ENCODE results near the gene ZNF444. TPM values are rescaled to one million over a fixed set of nuclear protein-coding genes. Genes with fewer than 3 reads are reported as not detected.

ZNF444 gene
- total RNA-seq, 1 donor from 2014 or later: 30.3 TPM

GRCh38 chr19:56120371-56121179 lies 20.5 kb upstream of the ZNF444 start:
- Mint-ChIP-seq H3K4me3 (ENCODE audit: low read depth) (peak overlapping the region; percentile 87), H3K4me1 (ENCODE audit: low read depth) (peaks cover 19% of the 10 kb centered on the region), H3K27ac (peak overlapping the region; percentile 95), H3K9me3 (no peaks in the 10 kb centered on the region), H3K27me3 (ENCODE audit: low read depth) (no peaks in the 10 kb centered on the region), H3K36me3 (ENCODE audit: low read depth) (peaks cover 12% of the 10 kb centered on the region)
- peak; percentile 81 for DNase-seq (ENCODE audit: low spot score)
- intact Hi-C loops (cut with micrococcal nuclease): loop anchor here (1.0 to 5.0 kb wide), 3 partner anchors 21 to 643 kb away; partner anchors contain the start of genes ZNF444, ZNF628 and ZSCAN5A

GRCh38 chr19:56121180-56122167 lies 19.6 kb upstream of the ZNF444 start, which contains the start of gene ZNF787:
Gene ZNF787 (minus strand): TSS chr19:56121295. CDS start chr19:56103217, 18,078 bp downstream.
- Mint-ChIP-seq H3K4me3 (ENCODE audit: low read depth) (peak within 1 kb of the TSS; percentile 87), H3K9me3 (no peaks in the 10 kb centered on the region), H3K36me3 (ENCODE audit: low read depth) (peaks cover 12% of the 10 kb centered on the region), H3K27me3 (ENCODE audit: low read depth) (no peaks in the 10 kb centered on the region), H3K27ac (peak within 1 kb of the TSS; percentile 95), H3K4me1 (ENCODE audit: low read depth) (peaks cover 19% of the 10 kb centered on the region)
- intact Hi-C loops (cut with micrococcal nuclease): loop anchor here (1.0 to 5.0 kb wide), 3 partner anchors 20 to 644 kb away; partner anchors contain the start of genes ZNF444, ZNF628 and ZSCAN5A
- DNase-seq (ENCODE audit: low spot score): peak; percentile 94

- DNase-seq (ENCODE audit: low spot score): no peak
- Mint-ChIP-seq H3K9me3 (no peaks in the 10 kb centered on the region), H3K27ac (no peak overlapping the region), H3K36me3 (ENCODE audit: low read depth) (peaks cover 8% of the 10 kb centered on the region), H3K4me1 (ENCODE audit: low read depth) (peaks cover 18% of the 10 kb centered on the region), H3K4me3 (ENCODE audit: low read depth) (no peak overlapping the region), H3K27me3 (ENCODE audit: low read depth) (no peaks in the 10 kb centered on the region)
- intact Hi-C loops (cut with micrococcal nuclease): loop anchor here (5.0 kb wide), 1 partner anchor 646 kb away; the partner anchor contains the start of gene ZNF628
Measured at GRCh38 chr19:56123266-56123891, 17.7 kb upstream of the ZNF444 start.

GRCh38 chr19:56124578-56124977 lies 16.5 kb upstream of the ZNF444 start:
- no peak for DNase-seq (ENCODE audit: low spot score)
- Mint-ChIP-seq H3K4me3 (ENCODE audit: low read depth) (no peak overlapping the region), H3K9me3 (no peaks in the 10 kb centered on the region), H3K27ac (no peak overlapping the region), H3K27me3 (ENCODE audit: low read depth) (no peaks in the 10 kb centered on the region), H3K36me3 (ENCODE audit: low read depth) (peaks cover 2% of the 10 kb centered on the region), H3K4me1 (ENCODE audit: low read depth) (peaks cover 13% of the 10 kb centered on the region)
- intact Hi-C loops (cut with micrococcal nuclease): loop anchor here (5.0 kb wide), 1 partner anchor 647 kb away; the partner anchor contains the start of gene ZNF628

- H3K9me3 Mint-ChIP-seq: no peaks in the 10 kb centered on the region
- DNase-seq (ENCODE audit: low spot score): no peak
- H3K27ac Mint-ChIP-seq: no peak overlapping the region
- H3K4me1 Mint-ChIP-seq (ENCODE audit: low read depth): peaks cover 11% of the 10 kb centered on the region
- no peaks in the 10 kb centered on the region for H3K27me3 Mint-ChIP-seq (ENCODE audit: low read depth)
- no peak overlapping the region for H3K4me3 Mint-ChIP-seq (ENCODE audit: low read depth)
- intact Hi-C loops (cut with micrococcal nuclease): no loop called here
- H3K36me3 Mint-ChIP-seq (ENCODE audit: low read depth): no peaks in the 10 kb centered on the region
Measured at GRCh38 chr19:56125806-56126590, 15.1 kb upstream of the ZNF444 start.

GRCh38 chr19:56126983-56127780 lies 13.9 kb upstream of the ZNF444 start:
- H3K27me3 Mint-ChIP-seq (ENCODE audit: low read depth): no peaks in the 10 kb centered on the region
- no peak overlapping the region for H3K4me3 Mint-ChIP-seq (ENCODE audit: low read depth)
- DNase-seq (ENCODE audit: low spot score): no peak
- peaks cover 4% of the 10 kb centered on the region for H3K4me1 Mint-ChIP-seq (ENCODE audit: low read depth)
- H3K36me3 Mint-ChIP-seq (ENCODE audit: low read depth): no peaks in the 10 kb centered on the region
- H3K9me3 Mint-ChIP-seq: no peaks in the 10 kb centered on the region
- no peak overlapping the region for H3K27ac Mint-ChIP-seq
- intact Hi-C loops (cut with micrococcal nuclease): no loop called here

GRCh38 chr19:56130006-56130405 lies 11.1 kb upstream of the ZNF444 start:
- H3K27ac Mint-ChIP-seq: no peak overlapping the region
- H3K9me3 Mint-ChIP-seq: no peaks in the 10 kb centered on the region
- intact Hi-C loops (cut with micrococcal nuclease): no loop called here
- no peak overlapping the region for H3K4me3 Mint-ChIP-seq (ENCODE audit: low read depth)
- no peaks in the 10 kb centered on the region for H3K27me3 Mint-ChIP-seq (ENCODE audit: low read depth)
- H3K4me1 Mint-ChIP-seq (ENCODE audit: low read depth): no peaks in the 10 kb centered on the region
- no peaks in the 10 kb centered on the region for H3K36me3 Mint-ChIP-seq (ENCODE audit: low read depth)
- DNase-seq (ENCODE audit: low spot score): no peak

GRCh38 chr19:56131651-56132050 lies 9.4 kb upstream of the ZNF444 start:
- H3K4me3 Mint-ChIP-seq (ENCODE audit: low read depth): no peak overlapping the region
- no peaks in the 10 kb centered on the region for H3K36me3 Mint-ChIP-seq (ENCODE audit: low read depth)
- no peak overlapping the region for H3K27ac Mint-ChIP-seq
- no peak for DNase-seq (ENCODE audit: low spot score)
- intact Hi-C loops (cut with micrococcal nuclease): no loop called here
- no peaks in the 10 kb centered on the region for H3K9me3 Mint-ChIP-seq
- H3K27me3 Mint-ChIP-seq (ENCODE audit: low read depth): no peaks in the 10 kb centered on the region
- H3K4me1 Mint-ChIP-seq (ENCODE audit: low read depth): no peaks in the 10 kb centered on the region

- intact Hi-C loops (cut with micrococcal nuclease): no loop called here
- no peaks in the 10 kb centered on the region for H3K27me3 Mint-ChIP-seq (ENCODE audit: low read depth)
- no peak overlapping the region for H3K4me3 Mint-ChIP-seq (ENCODE audit: low read depth)
- H3K4me1 Mint-ChIP-seq (ENCODE audit: low read depth): no peaks in the 10 kb centered on the region
- no peaks in the 10 kb centered on the region for H3K36me3 Mint-ChIP-seq (ENCODE audit: low read depth)
- H3K27ac Mint-ChIP-seq: no peak overlapping the region
- DNase-seq (ENCODE audit: low spot score): no peak
- H3K9me3 Mint-ChIP-seq: no peaks in the 10 kb centered on the region
Measured at GRCh38 chr19:56132316-56132822, 8.7 kb upstream of the ZNF444 start.

- Mint-ChIP-seq H3K9me3 (no peaks in the 10 kb centered on the region), H3K27ac (no peak overlapping the region), H3K36me3 (ENCODE audit: low read depth) (no peaks in the 10 kb centered on the region), H3K4me3 (ENCODE audit: low read depth) (no peak overlapping the region), H3K27me3 (ENCODE audit: low read depth) (no peaks in the 10 kb centered on the region), H3K4me1 (ENCODE audit: low read depth) (no peaks in the 10 kb centered on the region)
- no peak for DNase-seq (ENCODE audit: low spot score)
- intact Hi-C loops (cut with micrococcal nuclease): no loop called here
Measured at GRCh38 chr19:56133858-56134653, 7.0 kb upstream of the ZNF444 start.

- H3K9me3 Mint-ChIP-seq: no peaks in the 10 kb centered on the region
- H3K4me1 Mint-ChIP-seq (ENCODE audit: low read depth): peaks cover under 1% of the 10 kb centered on the region
- no peak overlapping the region for H3K27ac Mint-ChIP-seq
- H3K4me3 Mint-ChIP-seq (ENCODE audit: low read depth): no peak overlapping the region
- no peak for DNase-seq (ENCODE audit: low spot score)
- H3K27me3 Mint-ChIP-seq (ENCODE audit: low read depth): no peaks in the 10 kb centered on the region
- H3K36me3 Mint-ChIP-seq (ENCODE audit: low read depth): no peaks in the 10 kb centered on the region
- intact Hi-C loops (cut with micrococcal nuclease): no loop called here
Measured at GRCh38 chr19:56134654-56134921, 6.5 kb upstream of the ZNF444 start.

Measured in activated T-helper 2 cell treated with anti-CD3 and anti-CD28 coated beads, Interferon-gamma antibody, Interleukin-2, Interleukin-4, amounts not matched to agents 10 μg/mL and 5 μg/mL and 100 μg/mL, durations not matched to agents 14 hours and 24 hours and 36 hours (primary cell).